Measurements from ENCODE around the gene MYEOV.

Gene MYEOV

GRCh38 chr11:69265911-69266510 lies 27.9 kb upstream of the MYEOV start:
- no peak for DNase-seq

- no peak for DNase-seq
These were observed 26.6 kb upstream of the MYEOV start for GRCh38 chr11:69267395-69267805.

GRCh38 chr11:69268911-69269310 lies 25.0 kb upstream of the MYEOV start:
- no peak for DNase-seq

- no peak for DNase-seq
These were observed 24.6 kb upstream of the MYEOV start for GRCh38 chr11:69269388-69269787.

GRCh38 chr11:69269926-69270697 lies 23.8 kb upstream of the MYEOV start:
- no peak for DNase-seq

GRCh38 chr11:69270941-69271340 lies 23.0 kb upstream of the MYEOV start:
- DNase-seq, result no peak

- no peak for DNase-seq
These were observed 21.9 kb upstream of the MYEOV start for GRCh38 chr11:69272055-69272454.

GRCh38 chr11:69272831-69273485 lies 21.0 kb upstream of the MYEOV start:
- DNase-seq, result no peak

- no peak for DNase-seq
These were observed 20.4 kb upstream of the MYEOV start for GRCh38 chr11:69273571-69273970.

- no peak for DNase-seq
These were observed 19.4 kb upstream of the MYEOV start for GRCh38 chr11:69274531-69275016.

GRCh38 chr11:69275178-69275577 lies 18.8 kb upstream of the MYEOV start:
- DNase-seq, result no peak

- DNase-seq, result no peak
These were observed 17.8 kb upstream of the MYEOV start for GRCh38 chr11:69276165-69276564.

GRCh38 chr11:69277074-69277809 lies 16.7 kb upstream of the MYEOV start:
- no peak for DNase-seq

GRCh38 chr11:69278091-69278867 lies 15.7 kb upstream of the MYEOV start:
- no peak for DNase-seq

- no peak for DNase-seq
These were observed 13.5 kb upstream of the MYEOV start for GRCh38 chr11:69280451-69280850.

- no peak for DNase-seq
These were observed 13.0 kb upstream of the MYEOV start for GRCh38 chr11:69280994-69281393.

- no peak for DNase-seq
These were observed 10.5 kb upstream of the MYEOV start for GRCh38 chr11:69283446-69283845.

- DNase-seq, result no peak
These were observed 9.9 kb upstream of the MYEOV start for GRCh38 chr11:69284081-69284511.

GRCh38 chr11:69285091-69285490 lies 8.9 kb upstream of the MYEOV start:
- no peak for DNase-seq

GRCh38 chr11:69285766-69286165 lies 8.2 kb upstream of the MYEOV start:
- DNase-seq, result no peak

- DNase-seq, result no peak
These were observed 7.3 kb upstream of the MYEOV start for GRCh38 chr11:69286374-69287371.

All from activated CD4-positive, alpha-beta T cell treated with anti-CD3 and anti-CD28 coated beads, Interleukin-10, Interleukin-2, amounts not matched to agents 100 ng/mL and 50 ng/mL, durations not matched to agents 16 hours and 8 hours (primary cell).